Measurements from ENCODE around the gene CHRNA9. TPM values are rescaled to one million over a fixed set of nuclear protein-coding genes. Genes with fewer than 3 reads are reported as not detected.
"Not testable (repeated sequence)": the region's sequence is repeated elsewhere in the genome, so short reads cannot be mapped to it uniquely, and the experiment has no call there.

CHRNA9 gene
- total RNA-seq, 1 donor, result 0.42 TPM

DNA sequence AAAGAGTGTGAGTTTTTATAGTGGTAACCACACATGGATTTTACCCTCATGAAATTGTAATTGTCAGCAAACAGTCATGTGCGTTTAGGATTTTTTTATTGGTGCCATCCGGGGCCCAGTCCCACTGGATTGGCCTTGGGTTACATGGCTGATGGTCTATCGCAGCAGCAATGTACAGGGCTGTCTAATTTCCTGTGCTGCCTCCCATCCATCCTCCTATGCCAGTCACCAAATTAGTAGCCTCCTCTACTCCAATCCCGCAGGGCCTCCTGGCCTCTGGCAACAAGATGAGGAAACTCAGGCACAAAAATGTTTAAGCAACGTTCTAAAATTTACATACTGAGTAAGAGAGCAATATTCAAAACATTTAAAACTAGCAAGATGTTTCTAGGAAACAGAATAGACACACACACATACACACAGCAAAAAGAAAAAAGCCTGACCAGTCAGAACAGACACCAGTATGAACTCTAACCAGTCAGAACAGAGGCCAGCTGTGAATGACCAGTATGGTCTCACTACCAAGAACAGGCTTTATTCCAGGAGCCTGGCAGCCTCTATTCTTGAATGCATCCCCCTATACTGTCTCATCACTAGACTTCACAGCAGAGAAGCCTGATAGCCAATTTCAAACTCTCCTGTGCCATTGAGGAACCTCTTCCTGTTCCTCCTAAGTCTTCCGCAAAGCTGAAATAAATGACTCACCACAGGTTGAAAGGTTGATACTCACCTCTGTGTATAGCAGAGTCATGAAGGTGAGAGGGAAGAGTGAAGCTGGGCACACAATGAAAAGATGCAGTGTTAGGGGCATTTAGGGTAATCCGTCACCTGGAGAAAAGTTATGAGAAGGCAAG, 42.6 kb downstream of the CHRNA9 start:
- Histone ChIP-seq H3K27me3 (ENCODE audit: insufficient read depth, low read length) (no peaks in the 10 kb centered on the region), H3K9me3 (ENCODE audit: low read depth, low read length) (no peaks in the 10 kb centered on the region), H3K4me1 (ENCODE audit: insufficient read depth, low read length) (no peaks in the 10 kb centered on the region), H3K4me3 (ENCODE audit: low read length) (no peak overlapping the region)

- H3K27me3 ChIP-seq (ENCODE audit: insufficient read depth, low read length), result no peaks in the 10 kb centered on the region
- H3K4me3 ChIP-seq (ENCODE audit: low read length), result no peak overlapping the region
- H3K4me1 ChIP-seq (ENCODE audit: insufficient read depth, low read length), result no peaks in the 10 kb centered on the region
- H3K9me3 ChIP-seq (ENCODE audit: low read depth, low read length), result no peaks in the 10 kb centered on the region
Measured at GRCh38 chr4:40378619-40379018, 43.5 kb downstream of the CHRNA9 start.

DNA sequence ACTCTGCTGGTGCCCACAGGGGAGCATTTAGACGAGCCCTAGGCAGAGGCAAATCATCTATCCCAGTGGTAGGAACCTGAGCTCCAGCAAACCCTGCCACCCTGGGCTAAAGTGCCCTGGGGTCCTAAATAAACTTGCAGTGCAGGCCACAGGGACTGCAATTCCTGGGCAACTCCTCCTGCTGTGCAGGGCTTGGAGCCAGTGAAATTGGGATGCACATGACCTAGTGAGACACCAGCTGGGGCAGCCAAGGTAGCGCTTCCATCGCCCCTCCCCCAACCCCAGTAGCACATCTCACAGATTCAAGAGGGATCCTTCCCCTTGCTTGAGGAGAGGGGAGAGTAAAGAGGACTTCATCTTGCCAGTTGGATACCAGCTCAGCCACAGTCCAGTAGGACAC, 44.1 kb downstream of the CHRNA9 start:
- Histone ChIP-seq H3K27me3 (ENCODE audit: insufficient read depth, low read length) (no peaks in the 10 kb centered on the region), H3K4me1 (ENCODE audit: insufficient read depth, low read length) (no peaks in the 10 kb centered on the region), H3K4me3 (ENCODE audit: low read length) (no peak overlapping the region), H3K9me3 (ENCODE audit: low read depth, low read length) (no peaks in the 10 kb centered on the region)

- Histone ChIP-seq H3K4me3 (ENCODE audit: low read length) (no peak overlapping the region), H3K27me3 (ENCODE audit: insufficient read depth, low read length) (no peaks in the 10 kb centered on the region), H3K9me3 (ENCODE audit: low read depth, low read length) (no peaks in the 10 kb centered on the region), H3K4me1 (ENCODE audit: insufficient read depth, low read length) (no peaks in the 10 kb centered on the region)
Measured at GRCh38 chr4:40380647-40381046, 45.5 kb downstream of the CHRNA9 start.

DNA sequence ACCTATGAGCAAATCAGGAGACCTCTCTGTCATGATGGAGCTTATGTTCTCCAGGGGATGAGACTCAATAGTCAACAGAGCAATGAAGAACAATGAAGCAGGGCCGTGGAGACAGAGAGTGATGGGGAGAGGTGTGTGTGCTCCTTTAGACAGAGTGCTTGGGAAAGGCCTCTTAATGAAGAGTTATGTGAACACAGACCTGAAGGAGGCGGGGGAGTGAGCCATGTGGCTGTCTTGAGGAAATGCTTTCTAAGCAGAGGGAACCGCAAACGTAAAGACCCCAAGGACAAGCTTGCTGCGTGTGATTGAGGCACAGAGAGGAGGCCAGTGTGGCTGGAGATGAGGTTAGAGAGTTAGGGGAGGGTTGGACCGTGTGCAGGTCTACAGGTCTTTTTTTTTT, 53.1 kb downstream of the CHRNA9 start:
- no peak overlapping the region for H3K4me3 ChIP-seq (ENCODE audit: low read length)
- no peaks in the 10 kb centered on the region for H3K9me3 ChIP-seq (ENCODE audit: low read depth, low read length)
- no peaks in the 10 kb centered on the region for H3K27me3 ChIP-seq (ENCODE audit: insufficient read depth, low read length)
- no peaks in the 10 kb centered on the region for H3K4me1 ChIP-seq (ENCODE audit: insufficient read depth, low read length)

DNA sequence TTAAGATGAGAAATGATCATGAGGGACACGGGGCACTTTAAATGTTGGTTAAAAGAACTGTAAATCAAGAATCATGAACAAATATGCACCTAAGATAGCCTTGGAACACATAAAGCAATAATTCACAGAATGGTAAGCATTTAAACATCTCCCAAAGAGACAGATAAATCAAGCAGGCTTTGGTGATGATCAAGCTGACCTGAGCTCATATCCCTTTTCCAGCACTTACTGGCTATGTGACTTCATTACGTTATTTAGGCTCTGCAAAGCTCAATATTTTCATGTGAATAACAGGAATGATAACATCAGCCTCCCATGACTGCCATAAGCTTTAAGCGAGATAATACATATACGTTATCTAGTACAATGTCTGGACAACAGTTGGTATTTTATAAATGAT, 54.9 kb downstream of the CHRNA9 start:
- Histone ChIP-seq H3K4me1 (ENCODE audit: insufficient read depth, low read length) (no peaks in the 10 kb centered on the region), H3K4me3 (ENCODE audit: low read length) (no peak overlapping the region), H3K9me3 (ENCODE audit: low read depth, low read length) (no peaks in the 10 kb centered on the region), H3K27me3 (ENCODE audit: insufficient read depth, low read length) (no peaks in the 10 kb centered on the region)

DNA sequence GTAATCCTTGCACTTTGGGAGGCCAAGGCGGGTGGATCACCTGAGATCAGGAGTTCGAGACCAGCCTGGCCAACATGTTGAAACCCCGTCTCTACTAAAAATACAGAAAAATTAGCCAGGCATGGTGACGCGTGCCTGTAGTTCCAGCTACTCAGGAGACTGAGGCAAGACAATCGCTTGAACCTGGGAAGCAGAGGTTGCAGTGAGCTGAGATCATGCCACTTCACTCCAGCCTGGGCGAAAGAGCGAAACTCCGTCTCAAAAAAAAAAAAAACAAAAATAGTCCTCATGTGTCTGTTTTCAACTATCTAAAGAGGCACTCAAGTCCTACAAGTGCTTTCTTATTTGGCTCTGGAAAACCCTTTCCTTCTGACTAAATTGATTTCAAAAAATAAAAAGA, 57.1 kb downstream of the CHRNA9 start:
- not testable (repeated sequence) for H3K9me3 ChIP-seq (ENCODE audit: low read depth, low read length); H3K4me1 ChIP-seq (ENCODE audit: insufficient read depth, low read length); H3K4me3 ChIP-seq (ENCODE audit: low read length); H3K27me3 ChIP-seq (ENCODE audit: insufficient read depth, low read length)

- no peaks in the 10 kb centered on the region for H3K4me1 ChIP-seq (ENCODE audit: insufficient read depth, low read length)
- H3K27me3 ChIP-seq (ENCODE audit: insufficient read depth, low read length), result no peaks in the 10 kb centered on the region
- no peaks in the 10 kb centered on the region for H3K9me3 ChIP-seq (ENCODE audit: low read depth, low read length)
- H3K4me3 ChIP-seq (ENCODE audit: low read length), result no peak overlapping the region
Measured at GRCh38 chr4:40394236-40394635, 59.1 kb downstream of the CHRNA9 start.

- Histone ChIP-seq H3K27me3 (ENCODE audit: insufficient read depth, low read length) (no peaks in the 10 kb centered on the region), H3K4me1 (ENCODE audit: insufficient read depth, low read length) (no peaks in the 10 kb centered on the region), H3K4me3 (ENCODE audit: low read length) (no peak overlapping the region), H3K9me3 (ENCODE audit: low read depth, low read length) (no peaks in the 10 kb centered on the region)
Measured at GRCh38 chr4:40395166-40395900, 60.2 kb downstream of the CHRNA9 start.

GRCh38 chr4:40395908-40396793, 61.0 kb downstream of the CHRNA9 start:
- no peaks in the 10 kb centered on the region for H3K9me3 ChIP-seq (ENCODE audit: low read depth, low read length)
- no peaks in the 10 kb centered on the region for H3K4me1 ChIP-seq (ENCODE audit: insufficient read depth, low read length)
- H3K27me3 ChIP-seq (ENCODE audit: insufficient read depth, low read length), result no peaks in the 10 kb centered on the region
- H3K4me3 ChIP-seq (ENCODE audit: low read length), result no peak overlapping the region

GRCh38 chr4:40399578-40399977, 64.4 kb downstream of the CHRNA9 start:
- Histone ChIP-seq H3K9me3 (ENCODE audit: low read depth, low read length) (no peaks in the 10 kb centered on the region), H3K4me1 (ENCODE audit: insufficient read depth, low read length) (no peaks in the 10 kb centered on the region), H3K27me3 (ENCODE audit: insufficient read depth, low read length) (no peaks in the 10 kb centered on the region), H3K4me3 (ENCODE audit: low read length) (no peak overlapping the region)

DNA sequence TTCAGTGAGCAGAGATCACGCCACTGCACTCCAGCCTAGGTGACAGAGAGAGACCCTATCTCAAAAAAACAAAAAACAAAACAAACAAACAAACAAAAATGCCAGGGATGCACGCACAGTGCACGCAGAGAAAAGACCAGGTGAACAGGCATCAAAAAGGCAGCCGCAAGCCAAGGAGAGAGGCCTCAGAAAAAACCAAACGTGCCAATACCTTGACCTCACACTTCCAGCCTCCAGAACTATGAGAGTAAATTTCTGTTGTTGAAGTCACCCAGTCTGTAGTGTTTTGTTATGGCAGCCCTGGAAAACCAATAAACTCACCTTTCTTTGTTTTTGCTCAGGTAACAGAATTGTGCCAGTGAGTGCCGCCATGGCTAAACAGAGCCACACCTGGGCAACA, 66.0 kb downstream of the CHRNA9 start:
- Histone ChIP-seq H3K4me1 (ENCODE audit: insufficient read depth, low read length) (no peaks in the 10 kb centered on the region), H3K27me3 (ENCODE audit: insufficient read depth, low read length) (no peaks in the 10 kb centered on the region), H3K4me3 (ENCODE audit: low read length) (no peak overlapping the region), H3K9me3 (ENCODE audit: low read depth, low read length) (no peaks in the 10 kb centered on the region)

DNA sequence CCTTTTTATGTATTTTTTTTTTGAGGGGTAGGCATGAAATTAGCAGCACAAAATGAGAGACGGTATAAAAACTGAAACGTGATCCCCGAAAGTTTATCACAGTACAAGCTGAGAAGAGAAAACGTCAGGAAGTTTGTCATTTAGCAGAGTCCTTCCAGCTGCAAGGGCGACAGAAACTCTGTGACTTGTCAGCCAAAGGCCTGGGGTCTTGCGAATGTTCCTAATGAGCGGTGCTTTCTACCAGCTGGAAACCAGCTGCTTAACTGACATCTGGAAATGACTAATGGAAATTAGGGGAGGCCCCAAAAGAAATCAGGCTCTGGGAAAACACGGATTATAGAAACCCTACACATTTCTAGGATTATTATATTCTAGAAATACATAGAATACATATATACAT, 66.5 kb downstream of the CHRNA9 start:
- Histone ChIP-seq H3K4me1 (ENCODE audit: insufficient read depth, low read length) (no peaks in the 10 kb centered on the region), H3K9me3 (ENCODE audit: low read depth, low read length) (no peaks in the 10 kb centered on the region), H3K27me3 (ENCODE audit: insufficient read depth, low read length) (no peaks in the 10 kb centered on the region), H3K4me3 (ENCODE audit: low read length) (no peak overlapping the region)

GRCh38 chr4:40402556-40402955, 67.4 kb downstream of the CHRNA9 start:
- Histone ChIP-seq H3K9me3 (ENCODE audit: low read depth, low read length) (no peaks in the 10 kb centered on the region), H3K4me1 (ENCODE audit: insufficient read depth, low read length) (no peaks in the 10 kb centered on the region), H3K27me3 (ENCODE audit: insufficient read depth, low read length) (no peaks in the 10 kb centered on the region), H3K4me3 (ENCODE audit: low read length) (no peak overlapping the region)

DNA sequence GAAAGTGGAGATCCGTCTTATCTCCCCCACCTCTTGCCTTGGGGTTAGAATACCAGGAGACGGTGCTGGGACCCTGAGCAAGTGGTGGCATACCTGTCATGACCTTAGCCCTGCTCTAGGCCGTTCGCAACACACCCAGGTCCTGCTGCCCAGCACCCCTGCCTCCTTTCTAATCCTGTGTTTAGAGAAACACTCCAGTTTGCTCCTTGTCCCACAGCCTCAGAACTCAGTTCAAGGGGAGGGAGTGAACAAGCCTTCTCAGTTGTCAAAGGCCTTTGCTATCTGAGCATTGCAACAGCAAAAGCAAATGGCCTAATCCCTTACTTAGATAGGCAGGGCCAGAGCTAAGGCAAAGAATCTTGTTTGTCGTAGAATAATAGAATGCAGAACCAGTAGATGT, 67.9 kb downstream of the CHRNA9 start:
- H3K4me1 ChIP-seq (ENCODE audit: insufficient read depth, low read length), result no peaks in the 10 kb centered on the region
- H3K9me3 ChIP-seq (ENCODE audit: low read depth, low read length), result no peaks in the 10 kb centered on the region
- no peak overlapping the region for H3K4me3 ChIP-seq (ENCODE audit: low read length)
- no peaks in the 10 kb centered on the region for H3K27me3 ChIP-seq (ENCODE audit: insufficient read depth, low read length)
